Calu3 (cell line): ENCODE measurements around the gene MRPS23. TPM values are rescaled to one million over a fixed set of nuclear protein-coding genes. Genes with fewer than 3 reads are reported as not detected.

Experiments used
- BruUV-seq: library from RNA; stranded (reverse); fragments of 400-500 nt; replicated peaks from 2 replicates; lab custom pipeline; 2021; lab: Mats Ljungman, UMichigan
- CTCF ChIA-PET: fragments of 300-600 bp; sonication (Branson Sonifier 250); formaldehyde crosslinking; loops from one replicate; lab custom pipeline; 2022; ENCODE audit warnings: antibody characterized with exemption; lab: Charles Lee
- DNase-seq: peaks from one replicate; pipeline ENCODE4 v3.0.0; 2022
- H3K27ac Mint-ChIP-seq: one replicate; pipeline ENCODE4 v1.8.0; 2022; ENCODE audit warnings: mixed read lengths; ENCODE audit not compliant: unreplicated experiment
- H3K27me3 Mint-ChIP-seq: one replicate; pipeline ENCODE4 v1.8.0; 2022; ENCODE audit warnings: mixed read lengths; ENCODE audit not compliant: unreplicated experiment
- H3K36me3 Mint-ChIP-seq: one replicate; pipeline ENCODE4 v1.8.0; 2022; ENCODE audit warnings: mild to moderate bottlenecking, moderate library complexity, mixed read lengths; ENCODE audit not compliant: insufficient read depth, unreplicated experiment
- H3K4me1 Mint-ChIP-seq: one replicate; pipeline ENCODE4 v1.8.0; 2022; ENCODE audit warnings: mild to moderate bottlenecking, low read depth, mixed read lengths; ENCODE audit not compliant: unreplicated experiment
- H3K4me3 Mint-ChIP-seq: one replicate; pipeline ENCODE4 v1.8.0; 2022; ENCODE audit warnings: mild to moderate bottlenecking, low read depth, moderate library complexity, mixed read lengths; ENCODE audit not compliant: unreplicated experiment
- H3K9me3 Mint-ChIP-seq: one replicate; pipeline ENCODE4 v1.8.0; 2022; ENCODE audit warnings: low read depth, mixed read lengths; ENCODE audit not compliant: unreplicated experiment
- CTCF ChIP-seq: fragments of 200-600 bp; IDR thresholded peaks from one replicate; pipeline ENCODE4 v1.8.0; 2022; ENCODE audit warnings: antibody characterized with exemption; ENCODE audit not compliant: unreplicated experiment
- intact Hi-C: fragments of 100-400 bp; cut with micrococcal nuclease; formaldehyde crosslinking; loops from one replicate; pipeline ENCODE4 v1.10.0; 2022; ENCODE audit not compliant: unreplicated experiment
- total RNA-seq: library from RNA; stranded (reverse); gene quantifications from 2 replicates; pipeline ENCODE4 v1.2.3, GENCODE V29; 2022

The MRPS23 gene
- total RNA-seq, 1 experiment from 2014 or later = 38.1 TPM

DNA sequence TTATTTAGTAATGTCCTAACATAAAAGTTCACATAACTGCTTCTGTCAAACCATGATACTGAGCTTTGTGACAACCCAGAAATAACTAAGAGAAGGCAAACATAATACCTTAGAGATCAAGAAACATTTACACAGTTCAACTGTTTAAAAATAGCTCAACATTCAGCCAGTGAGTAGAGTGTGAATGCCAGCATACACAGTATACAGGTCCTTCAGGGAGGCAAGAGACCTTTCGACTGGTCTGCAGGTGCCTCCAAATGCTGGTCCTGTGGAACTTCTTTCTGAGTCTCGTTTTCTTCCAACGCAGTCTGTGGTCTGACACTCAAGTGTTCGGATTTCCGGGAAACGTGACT, 10.3 kb downstream of the MRPS23 start:
- H3K9me3 Mint-ChIP-seq = no peaks in the 10 kb centered on the region
- no peak overlapping the region for H3K4me3 Mint-ChIP-seq
- H3K36me3 Mint-ChIP-seq = peaks cover 24% of the 10 kb centered on the region
- intact Hi-C loops = no loop called here
- CTCF ChIA-PET = no interaction called here
- no peak overlapping the region for H3K27ac Mint-ChIP-seq
- no peak for DNase-seq
- no peak for TF ChIP-seq CTCF
- no peaks in the 10 kb centered on the region for H3K4me1 Mint-ChIP-seq
- no TSS peak for BruUV-seq
- no peaks in the 10 kb centered on the region for H3K27me3 Mint-ChIP-seq

DNA sequence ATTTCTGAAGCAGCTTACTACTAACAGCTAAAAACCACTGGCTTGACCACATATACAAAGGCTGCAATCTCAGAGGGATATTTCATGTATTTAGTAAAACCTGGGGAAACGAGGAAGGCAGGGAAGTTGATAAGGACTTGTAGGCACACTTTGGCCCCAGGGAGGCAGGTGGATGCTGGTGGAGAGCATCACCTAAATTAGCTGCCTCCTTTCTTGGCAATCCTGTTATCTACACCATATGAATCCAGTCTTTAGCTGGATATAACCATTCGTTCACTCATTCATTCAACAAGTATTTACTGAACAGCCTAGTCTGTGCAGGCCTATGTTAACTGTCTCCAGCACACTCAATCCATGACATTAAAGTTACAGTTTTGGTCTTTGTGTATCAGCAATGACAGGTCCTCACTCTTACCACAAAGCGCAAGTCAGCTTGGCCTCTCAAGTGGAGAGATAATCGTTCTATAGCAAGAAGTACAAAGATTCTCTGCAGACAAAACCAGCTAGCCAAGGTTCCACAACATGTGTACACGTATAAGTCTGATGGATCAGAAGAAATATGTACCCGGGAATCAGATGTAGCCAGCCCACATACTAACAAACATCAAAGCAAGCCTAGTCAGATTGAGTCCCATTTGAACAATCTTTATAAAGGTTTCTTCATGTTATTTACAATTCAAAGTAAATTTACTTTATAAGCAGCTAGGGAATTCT, 10.8 kb downstream of the MRPS23 start:
- CTCF ChIA-PET = no interaction called here
- H3K27me3 Mint-ChIP-seq = no peaks in the 10 kb centered on the region
- BruUV-seq = no TSS peak
- no peaks in the 10 kb centered on the region for H3K9me3 Mint-ChIP-seq
- H3K36me3 Mint-ChIP-seq = peaks cover 24% of the 10 kb centered on the region
- intact Hi-C loops = no loop called here
- no peak overlapping the region for H3K27ac Mint-ChIP-seq
- DNase-seq = no peak
- no peak overlapping the region for H3K4me3 Mint-ChIP-seq
- TF ChIP-seq CTCF = no peak
- H3K4me1 Mint-ChIP-seq = no peaks in the 10 kb centered on the region

DNA sequence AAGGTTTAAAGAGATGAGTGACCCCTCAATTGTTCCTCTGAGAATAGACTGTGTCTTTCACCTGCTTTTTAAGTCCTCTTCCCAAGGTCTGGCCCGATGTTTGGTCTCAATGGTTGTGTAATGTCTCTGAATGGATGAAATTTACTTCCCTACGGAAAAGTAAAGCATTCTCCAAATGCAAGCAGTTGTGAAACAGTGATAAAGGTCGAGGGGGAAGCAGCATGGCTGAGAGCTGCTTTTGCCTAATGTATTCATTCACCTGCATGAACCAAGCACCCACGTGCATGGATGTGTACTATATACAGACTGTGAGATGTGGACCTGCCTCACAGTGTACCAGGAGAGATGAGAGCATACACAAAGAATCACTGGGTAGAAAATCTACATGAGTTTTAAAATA, 11.4 kb downstream of the MRPS23 start:
- no peaks in the 10 kb centered on the region for H3K9me3 Mint-ChIP-seq
- intact Hi-C loops = no loop called here
- CTCF ChIA-PET = no interaction called here

GRCh38 chr17:57835333-57835900, 14.4 kb downstream of the MRPS23 start:
- Mint-ChIP-seq H3K27ac (no peak overlapping the region), H3K27me3 (no peaks in the 10 kb centered on the region), H3K36me3 (peaks cover 11% of the 10 kb centered on the region), H3K4me3 (no peak overlapping the region), H3K9me3 (no peaks in the 10 kb centered on the region), H3K4me1 (no peaks in the 10 kb centered on the region)
- intact Hi-C loops = no loop called here
- no TSS peak for BruUV-seq
- DNase-seq = no peak
- CTCF ChIA-PET = interaction anchor here (0.6 kb wide), 2 partner anchors 292 to 508 kb away, joined by 3 read pairs; no protein-coding TSS in a partner anchor
- TF ChIP-seq CTCF = no peak

More for the DNA sequence above, 11.4 kb downstream of the MRPS23 start:
- BruUV-seq = no TSS peak
- Mint-ChIP-seq H3K27me3 (no peaks in the 10 kb centered on the region), H3K27ac (no peak overlapping the region), H3K36me3 (peaks cover 23% of the 10 kb centered on the region), H3K4me1 (no peaks in the 10 kb centered on the region), H3K4me3 (no peak overlapping the region)
- no peak for TF ChIP-seq CTCF
- DNase-seq = no peak
